ENCODE measurements around the gene ASNS.

Gene ASNS

GRCh38 chr7:97842772-97843345 is 29.3 kb downstream of the ASNS start:
- FAIRE-seq = no peak

- no peak for FAIRE-seq
These were observed 30.2 kb downstream of the ASNS start for GRCh38 chr7:97842006-97842405.

- peak; percentile 98 for FAIRE-seq
These were observed 36.7 kb downstream of the ASNS start for GRCh38 chr7:97835296-97836138.

- no peak for FAIRE-seq
These were observed 53.0 kb downstream of the ASNS start for GRCh38 chr7:97819161-97819560.

GRCh38 chr7:97818066-97818663 is 54.0 kb downstream of the ASNS start:
- no peak for FAIRE-seq

Measured in A204.1 (cell line).